ENCODE results near the gene HDAC1.

DNA sequence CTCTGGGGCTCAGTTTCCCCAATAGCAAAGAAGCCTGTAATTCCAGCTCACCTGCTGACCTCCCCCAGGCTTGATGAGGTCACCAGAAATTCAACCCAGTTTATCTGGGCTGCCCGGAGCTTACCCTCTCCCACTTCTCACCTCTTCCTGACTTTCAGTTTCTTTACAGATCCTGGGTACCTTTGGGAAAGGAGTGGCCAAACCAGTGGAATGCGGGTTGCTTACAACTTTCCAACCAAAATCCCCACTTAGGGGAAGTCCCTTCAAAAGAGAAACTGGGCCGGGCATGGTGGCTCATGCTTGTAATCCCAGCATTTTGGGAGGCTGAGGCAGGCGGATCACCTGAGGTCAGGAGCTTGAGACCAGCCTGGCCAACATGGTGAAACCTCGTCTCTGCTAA, 50.1 kb downstream of the HDAC1 start:
- TF ChIP-seq CTCF (IDR thresholded peaks at IDR 0.05; ENCODE audit: low read depth, low read length, poor library complexity, severe bottlenecking) (no peak), EZH2phosphoT487 (IDR thresholded peaks at IDR 0.05; ENCODE audit: borderline replicate concordance, low read length) (no peak)
